Right lobe of liver (tissue), 6 donors: Measurements from ENCODE around the gene MACROD2. TPM values are rescaled to one million over a fixed set of nuclear protein-coding genes. Genes with fewer than 3 reads are reported as not detected.

Experiments used
- ATAC-seq, 4 donors: fragments of 200-7000 bp; cut with Tn5 transposase; one replicate each; pipeline ENCODE4 v1.9.1; 2020; ENCODE audit warnings: mild to moderate bottlenecking in 4 of 4, moderate library complexity in 4 of 4
- DNase-seq, 3 donors: peaks; one replicate each; pipeline ENCODE4 v3.0.0-alpha.2; 2020
- H3K27ac ChIP-seq, 3 donors: fragments of 200-600 bp; one replicate each; pipeline ENCODE4 v1.8.0; 2022
- H3K27me3 ChIP-seq, 2 donors: fragments of 200-600 bp; one replicate each; pipeline ENCODE4 v1.8.0; 2022
- H3K36me3 ChIP-seq, 4 donors: fragments of 200-600 bp; sonication (generic) in 1 of 4; one replicate each; pipeline versions ENCODE4 v1.5.1 to v1.8.0; 2017 to 2022; ENCODE audit warnings: control low read depth in 1 of 4
- H3K4me1 ChIP-seq, 4 donors: fragments of 200-600 bp; sonication (generic) in 1 of 4; one replicate each; pipeline versions ENCODE4 v1.5.1 to v1.8.0; 2017 to 2022; ENCODE audit warnings: control low read depth in 1 of 4
- H3K4me3 ChIP-seq, 3 donors: fragments of 200-600 bp; one replicate each; pipeline ENCODE4 v1.8.0; 2022
- H3K9me3 ChIP-seq, 4 donors: fragments of 200-600 bp; sonication (generic) in 1 of 4; one replicate each; pipeline versions ENCODE4 v1.5.1 to v1.8.0; 2017 to 2022; ENCODE audit warnings: control low read depth in 1 of 4
- POLR2A ChIP-seq: fragments of 450-650 bp; IDR thresholded peaks from one replicate; pipeline ENCODE4 v1.6.1; 2017; ENCODE audit warnings: antibody characterized with exemption, mild to moderate bottlenecking
- WGBS: methylation state at CpG from one replicate; pipeline ENCODE4 v1.1.6; 2018; ENCODE audit warnings: low coverage, low lambda C conversion rate; ENCODE audit not compliant: insufficient coverage; ENCODE audit errors: missing lambda C conversion rate; 5-methylcytosine and 5-hydroxymethylcytosine counted together
- intact Hi-C, 2 donors: fragments of 100-400 bp; cut with DNase I; formaldehyde crosslinking; loops; one replicate each; pipeline versions ENCODE4 v1.11.2 to v1.14.1; 2022
- total RNA-seq, 6 experiments: library from RNA; depleted of rRNA in 2 of 6; stranded (reverse); fragments of >200 nt in 2 of 6; fragmentation: NEBNext Ultra II Directional in 3 of 6; extraction: Animal tissue kit (Norgen Biotek cat#: 25700) in 3 of 6; gene quantifications; one replicate each; pipeline versions ENCODE4 v1.1.0 to v1.2.4, GENCODE V29; 2016 to 2023
- TF ChIP-seq, protein P1 (sequence below), 4 donors: fragments of 200-600 bp in 3 of 4; fragments of 450-650 bp in 1 of 4; IDR thresholded peaks; one replicate each; pipeline versions ENCODE4 v1.5.1 to v1.8.0; 2016 to 2022; ENCODE audit warnings: antibody characterized with exemption in 4 of 4, mild to moderate bottlenecking in 2 of 4
- donor health status: DM: no; HTN: yes; CAD: no.
- donor health status: DM: no; HTN: no; CAD: no.
- donor health status: DM: no; HTN: no; CAD: no.
- donor health status: DM: no; HTN: yes; CAD: no.
- donor health status: DM: no; HTN: yes; CAD: no.

Gene MACROD2
- total RNA-seq, 6 experiments from 2014 or later, result 1.2 to 5.5 (median 3.3) TPM

- intact Hi-C loops, result no loop called here
- Histone ChIP-seq H3K4me1 (no peaks in the 10 kb centered on the region), H3K27me3 (no peaks in the 10 kb centered on the region), H3K36me3 (no peaks in the 10 kb centered on the region), H3K9me3 (no peaks in the 10 kb centered on the region), H3K4me3 (no peak overlapping the region), H3K27ac (no peak overlapping the region)
- DNase-seq (no peak), ATAC-seq (no peak)
- TF ChIP-seq, protein P1, sequence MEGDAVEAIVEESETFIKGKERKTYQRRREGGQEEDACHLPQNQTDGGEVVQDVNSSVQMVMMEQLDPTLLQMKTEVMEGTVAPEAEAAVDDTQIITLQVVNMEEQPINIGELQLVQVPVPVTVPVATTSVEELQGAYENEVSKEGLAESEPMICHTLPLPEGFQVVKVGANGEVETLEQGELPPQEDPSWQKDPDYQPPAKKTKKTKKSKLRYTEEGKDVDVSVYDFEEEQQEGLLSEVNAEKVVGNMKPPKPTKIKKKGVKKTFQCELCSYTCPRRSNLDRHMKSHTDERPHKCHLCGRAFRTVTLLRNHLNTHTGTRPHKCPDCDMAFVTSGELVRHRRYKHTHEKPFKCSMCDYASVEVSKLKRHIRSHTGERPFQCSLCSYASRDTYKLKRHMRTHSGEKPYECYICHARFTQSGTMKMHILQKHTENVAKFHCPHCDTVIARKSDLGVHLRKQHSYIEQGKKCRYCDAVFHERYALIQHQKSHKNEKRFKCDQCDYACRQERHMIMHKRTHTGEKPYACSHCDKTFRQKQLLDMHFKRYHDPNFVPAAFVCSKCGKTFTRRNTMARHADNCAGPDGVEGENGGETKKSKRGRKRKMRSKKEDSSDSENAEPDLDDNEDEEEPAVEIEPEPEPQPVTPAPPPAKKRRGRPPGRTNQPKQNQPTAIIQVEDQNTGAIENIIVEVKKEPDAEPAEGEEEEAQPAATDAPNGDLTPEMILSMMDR (IDR thresholded peaks at IDR 0.05), result no peak
- no peak for TF ChIP-seq POLR2A
- 78% methylated on average over 4 of the region's 4 CpGs for WGBS
These were observed 1049.9 kb downstream of the MACROD2 start for GRCh38 chr20:15045246-15045645.

DNA sequence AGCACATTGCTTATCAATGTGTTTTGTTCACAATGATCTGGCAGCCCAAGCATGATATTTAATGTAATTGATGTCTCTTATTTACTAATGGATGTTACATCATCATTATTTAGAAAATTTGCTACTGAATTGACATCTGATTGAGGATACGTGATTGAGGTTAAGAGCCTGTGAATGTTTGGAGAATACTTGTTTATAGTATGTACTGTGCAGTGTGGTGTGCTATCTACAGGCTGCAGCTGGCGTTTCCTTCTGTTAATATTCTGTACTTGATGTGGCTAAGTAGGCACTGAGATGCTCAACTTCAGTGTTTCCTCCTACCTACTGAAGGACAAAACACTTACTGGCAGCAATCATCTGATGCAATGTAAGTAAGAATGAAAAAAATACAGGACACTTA lies 1051.7 kb downstream of the MACROD2 start:
- Histone ChIP-seq H3K4me1 (no peaks in the 10 kb centered on the region), H3K4me3 (no peak overlapping the region), H3K36me3 (no peaks in the 10 kb centered on the region), H3K27me3 (no peaks in the 10 kb centered on the region), H3K27ac (no peak overlapping the region), H3K9me3 (no peaks in the 10 kb centered on the region)
- intact Hi-C loops, result no loop called here
- TF ChIP-seq, protein P1 (IDR thresholded peaks at IDR 0.05), result no peak
- TF ChIP-seq POLR2A, result no peak
- DNase-seq, result no peak
- no peak for ATAC-seq
- WGBS, result 31% methylated on average over 2 of the region's 2 CpGs

- Histone ChIP-seq H3K4me1 (no peaks in the 10 kb centered on the region), H3K27ac (no peak overlapping the region), H3K9me3 (no peaks in the 10 kb centered on the region), H3K36me3 (no peaks in the 10 kb centered on the region), H3K27me3 (no peaks in the 10 kb centered on the region), H3K4me3 (no peak overlapping the region)
- DNase-seq, result no peak
- no peak for ATAC-seq
- 15% methylated on average over 1 of the region's 1 CpG for WGBS
- intact Hi-C loops, result no loop called here
- no peak for TF ChIP-seq POLR2A
- TF ChIP-seq, protein P1 (IDR thresholded peaks at IDR 0.05), result no peak
These were observed 1052.3 kb downstream of the MACROD2 start for GRCh38 chr20:15047601-15048000.

GRCh38 chr20:15056246-15056645 lies 1060.9 kb downstream of the MACROD2 start:
- 69% methylated on average over 4 of the region's 5 CpGs for WGBS
- ATAC-seq (no peak), DNase-seq (no peak)
- Histone ChIP-seq H3K4me3 (no peak overlapping the region), H3K36me3 (no peaks in the 10 kb centered on the region), H3K27ac (no peak overlapping the region), H3K9me3 (no peaks in the 10 kb centered on the region), H3K4me1 (peaks cover 0 to 2% (median 0%) of the 10 kb centered on the region in 4 donors), H3K27me3 (no peaks in the 10 kb centered on the region)
- intact Hi-C loops, result no loop called here
- TF ChIP-seq, protein P1 (IDR thresholded peaks at IDR 0.05), result no peak
- TF ChIP-seq POLR2A, result no peak

GRCh38 chr20:15058841-15059240 lies 1063.5 kb downstream of the MACROD2 start:
- H3K27me3 ChIP-seq, result no peaks in the 10 kb centered on the region
- no peak for DNase-seq
- no peak for TF ChIP-seq POLR2A
- TF ChIP-seq, protein P1 (IDR thresholded peaks at IDR 0.05), result no peak
- H3K36me3 ChIP-seq, result no peaks in the 10 kb centered on the region
- no peak overlapping the region for H3K4me3 ChIP-seq
- no peak for ATAC-seq
- WGBS, result 96% methylated on average over 3 of the region's 3 CpGs
- peaks cover 0 to 2% (median 0%) of the 10 kb centered on the region in 4 donors for H3K4me1 ChIP-seq
- no peak overlapping the region for H3K27ac ChIP-seq
- no peaks in the 10 kb centered on the region for H3K9me3 ChIP-seq
- intact Hi-C loops, result no loop called here
